ENCODE measurements around the gene MBL2. TPM values are rescaled to one million over a fixed set of nuclear protein-coding genes. Genes with fewer than 3 reads are reported as not detected.

Gene MBL2
- total and polyA plus RNA-seq, 2 donors (not counting 1 experiment from before 2014, with no cell fraction given): not detected

DNA sequence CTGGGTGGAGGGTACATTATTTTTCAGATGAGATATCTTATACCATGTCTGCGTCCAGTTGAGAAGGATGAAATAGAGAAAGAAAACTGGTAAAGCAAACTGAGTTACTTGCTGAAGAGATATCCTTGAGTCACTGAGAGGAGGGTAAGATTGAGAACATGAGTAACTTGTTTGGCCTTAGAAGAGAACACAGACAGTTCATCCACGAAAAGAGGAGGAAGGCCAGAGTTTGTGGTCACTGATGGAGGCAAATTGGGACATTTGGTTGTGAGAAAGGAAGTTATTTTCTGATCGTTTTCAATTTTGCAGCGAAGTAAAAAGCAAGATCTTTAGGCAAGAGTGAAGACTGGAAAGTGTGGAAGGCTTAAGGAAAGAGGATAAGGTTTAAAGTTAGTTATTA, 15.6 kb downstream of the MBL2 start:
- no peak for DNase-seq
- H3K4me1 Mint-ChIP-seq: no peaks in the 10 kb centered on the region
- intact Hi-C loops (cut with micrococcal nuclease): no loop called here
- ChIA-PET POLR2A (no interaction called here), CTCF (no interaction called here)
- no peaks in the 10 kb centered on the region for H3K36me3 ChIP-seq (replicated peaks in 1 of 2; ENCODE audit: control extremely low read depth in 1 of 2, control insufficient read depth in 1 of 2, extremely low read depth in 1 of 2, insufficient read depth in 2 of 2, low read length in 1 of 2)
- no peaks in the 10 kb centered on the region for H3K9me3 Mint-ChIP-seq (ENCODE audit: insufficient read depth)
- H3K4me3 ChIP-seq (ENCODE audit: control extremely low read depth in 1 of 5, extremely low read depth in 1 of 5, insufficient read depth in 1 of 5, low read depth in 2 of 5, low read length in 4 of 5): no peak overlapping the region
- H3K27ac ChIP-seq (ENCODE audit: low read length in 2 of 2): no peak overlapping the region
- no peaks in the 10 kb centered on the region for H3K27me3 ChIP-seq (replicated peaks in 1 of 4; ENCODE audit: control extremely low read depth in 1 of 4, control insufficient read depth in 3 of 4, insufficient read depth in 4 of 4, low read length in 3 of 4)
- H3K4me1 ChIP-seq (ENCODE audit: control insufficient read depth in 2 of 2, insufficient read depth in 2 of 2, low read length in 2 of 2): no peaks in the 10 kb centered on the region
- WGBS (ENCODE audit: insufficient coverage): 35% methylated on average over 4 of the region's 4 CpGs
- H3K9me3 ChIP-seq (ENCODE audit: control extremely low read depth in 1 of 3, control insufficient read depth in 2 of 3, insufficient read depth in 1 of 3, low read length in 2 of 3): no peaks in the 10 kb centered on the region
- TF ChIP-seq, protein P1, sequence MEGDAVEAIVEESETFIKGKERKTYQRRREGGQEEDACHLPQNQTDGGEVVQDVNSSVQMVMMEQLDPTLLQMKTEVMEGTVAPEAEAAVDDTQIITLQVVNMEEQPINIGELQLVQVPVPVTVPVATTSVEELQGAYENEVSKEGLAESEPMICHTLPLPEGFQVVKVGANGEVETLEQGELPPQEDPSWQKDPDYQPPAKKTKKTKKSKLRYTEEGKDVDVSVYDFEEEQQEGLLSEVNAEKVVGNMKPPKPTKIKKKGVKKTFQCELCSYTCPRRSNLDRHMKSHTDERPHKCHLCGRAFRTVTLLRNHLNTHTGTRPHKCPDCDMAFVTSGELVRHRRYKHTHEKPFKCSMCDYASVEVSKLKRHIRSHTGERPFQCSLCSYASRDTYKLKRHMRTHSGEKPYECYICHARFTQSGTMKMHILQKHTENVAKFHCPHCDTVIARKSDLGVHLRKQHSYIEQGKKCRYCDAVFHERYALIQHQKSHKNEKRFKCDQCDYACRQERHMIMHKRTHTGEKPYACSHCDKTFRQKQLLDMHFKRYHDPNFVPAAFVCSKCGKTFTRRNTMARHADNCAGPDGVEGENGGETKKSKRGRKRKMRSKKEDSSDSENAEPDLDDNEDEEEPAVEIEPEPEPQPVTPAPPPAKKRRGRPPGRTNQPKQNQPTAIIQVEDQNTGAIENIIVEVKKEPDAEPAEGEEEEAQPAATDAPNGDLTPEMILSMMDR (IDR thresholded peaks at IDR 0.05): no peak
- no peak for TF ChIP-seq EZH2 (IDR thresholded peaks at IDR 0.05; ENCODE audit: borderline replicate concordance, insufficient read depth, low read depth, low read length, poor library complexity, severe bottlenecking)
- no peak overlapping the region for H3K27ac Mint-ChIP-seq
- H3K27me3 Mint-ChIP-seq: no peaks in the 10 kb centered on the region
- no peak overlapping the region for H3K4me2 ChIP-seq (replicated peaks; ENCODE audit: low read depth, low read length, poor library complexity, severe bottlenecking)
- ATAC-seq (ENCODE audit: low read depth): no peak
- no peaks in the 10 kb centered on the region for H3K79me2 ChIP-seq (ENCODE audit: control insufficient read depth, insufficient read depth, low read length)
- H4K20me1 ChIP-seq (ENCODE audit: control insufficient read depth, insufficient read depth, low read length, poor library complexity, severe bottlenecking): no peaks in the 10 kb centered on the region
- no peak overlapping the region for H2AFZ ChIP-seq (ENCODE audit: insufficient read depth, low read depth, low read length, poor library complexity, severe bottlenecking)
- H3K4me3 Mint-ChIP-seq: no peak overlapping the region
- H3K9ac ChIP-seq (ENCODE audit: low read length): no peak overlapping the region

DNA sequence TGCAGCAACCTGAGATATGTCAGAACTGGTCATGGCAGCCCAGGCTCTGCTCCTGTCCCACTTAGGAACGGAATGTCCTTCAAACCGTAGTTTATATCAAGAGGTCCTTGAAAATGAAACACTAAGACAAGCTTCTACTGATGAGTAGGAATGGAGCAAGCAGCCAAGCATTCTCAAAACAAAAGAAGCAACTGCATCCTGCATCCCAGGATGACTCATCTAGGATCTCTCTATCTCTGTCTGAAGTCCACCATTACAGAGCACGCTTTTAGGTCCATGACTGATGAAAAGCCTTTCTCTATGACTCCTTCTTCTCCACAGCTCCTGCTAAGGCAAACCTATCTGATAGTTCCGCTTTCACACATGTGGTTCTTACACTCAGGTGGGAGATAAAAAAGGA, 16.3 kb downstream of the MBL2 start:
- DNase-seq (no peak), ATAC-seq (ENCODE audit: low read depth) (no peak)
- TF ChIP-seq, protein P1 (IDR thresholded peaks at IDR 0.05): no peak
- TF ChIP-seq EZH2 (IDR thresholded peaks at IDR 0.05; ENCODE audit: borderline replicate concordance, insufficient read depth, low read depth, low read length, poor library complexity, severe bottlenecking): no peak
- POLR2A ChIA-PET: no interaction called here
- Mint-ChIP-seq H3K4me3 (no peak overlapping the region), H3K9me3 (ENCODE audit: insufficient read depth) (no peaks in the 10 kb centered on the region), H3K4me1 (no peaks in the 10 kb centered on the region), H3K27me3 (no peaks in the 10 kb centered on the region), H3K27ac (no peak overlapping the region)
- Histone ChIP-seq H3K27ac (ENCODE audit: low read length in 2 of 2) (no peak overlapping the region), H3K9ac (ENCODE audit: low read length) (no peak overlapping the region), H3K9me3 (ENCODE audit: control extremely low read depth in 1 of 3, control insufficient read depth in 2 of 3, insufficient read depth in 1 of 3, low read length in 2 of 3) (no peaks in the 10 kb centered on the region), H3K4me1 (ENCODE audit: control insufficient read depth in 2 of 2, insufficient read depth in 2 of 2, low read length in 2 of 2) (no peaks in the 10 kb centered on the region), H3K79me2 (ENCODE audit: control insufficient read depth, insufficient read depth, low read length) (no peaks in the 10 kb centered on the region), H3K4me2 (replicated peaks; ENCODE audit: low read depth, low read length, poor library complexity, severe bottlenecking) (no peak overlapping the region), H3K36me3 (replicated peaks in 1 of 2; ENCODE audit: control extremely low read depth in 1 of 2, control insufficient read depth in 1 of 2, extremely low read depth in 1 of 2, insufficient read depth in 2 of 2, low read length in 1 of 2) (no peaks in the 10 kb centered on the region), H3K27me3 (replicated peaks in 1 of 4; ENCODE audit: control extremely low read depth in 1 of 4, control insufficient read depth in 3 of 4, insufficient read depth in 4 of 4, low read length in 3 of 4) (no peaks in the 10 kb centered on the region), H4K20me1 (ENCODE audit: control insufficient read depth, insufficient read depth, low read length, poor library complexity, severe bottlenecking) (no peaks in the 10 kb centered on the region), H3K4me3 (ENCODE audit: control extremely low read depth in 1 of 5, extremely low read depth in 1 of 5, insufficient read depth in 1 of 5, low read depth in 2 of 5, low read length in 4 of 5) (no peak overlapping the region), H2AFZ (ENCODE audit: insufficient read depth, low read depth, low read length, poor library complexity, severe bottlenecking) (no peak overlapping the region)
- intact Hi-C loops (cut with micrococcal nuclease): no loop called here
- WGBS (ENCODE audit: insufficient coverage): 100% methylated on average over 3 of the region's 4 CpGs
- CTCF ChIA-PET: no interaction called here

Data from B cell (primary cell).